A549 (cell line): ENCODE data around the gene HAUS8. TPM values are rescaled to one million over a fixed set of nuclear protein-coding genes. Genes with fewer than 3 reads are reported as not detected.

Experiments
- ATAC-seq, 2 experiments: fragments of 200-7000 bp in 1 of 2; fragments of >200 bp in 1 of 2; cut with Nextera tagmentation in 1 of 2; cut with Tn5 transposase in 1 of 2; 3 replicates each; pipeline versions ENCODE4 v1.8.0 to v1.9.1; 2018 to 2020; ENCODE audit warnings: mild to moderate bottlenecking in 1 of 2, moderate library complexity in 1 of 2
- CTCF ChIA-PET: fragments of 300-600 bp; sonication (Branson Sonifier 250); formaldehyde crosslinking; extraction: SDS; loops from one replicate; lab custom pipeline; 2021; ENCODE audit warnings: antibody characterized with exemption, inconsistent platforms; lab: Yijun Ruan, JAX
- POLR2A ChIA-PET: fragments of 350-600 bp; formaldehyde crosslinking; extraction: SDS; loops from one replicate; lab custom pipeline; 2021; ENCODE audit warnings: antibody characterized with exemption, inconsistent platforms; lab: Yijun Ruan, JAX
- DNase-seq, 2 experiments: peaks; one replicate each; pipeline versions ENCODE4 v3.0.0 to v3.0.0-alpha.2; 2011 to 2016; ENCODE audit warnings: low read depth in 1 of 2, low spot score in 1 of 2
- FAIRE-seq: peaks from 2 replicates; lab custom pipeline; 2011; peaks lifted over from hg19 to GRCh38; lab: Jason Lieb, UNC
- H3K27ac ChIP-seq, 2 experiments: fragments of >200 bp; sonication (Bioruptor Twin); formaldehyde crosslinking; 3 replicates each; pipeline ENCODE4 v1.5.1; 2016 to 2017
- H3K4me1 ChIP-seq: fragments of >200 bp; sonication (Bioruptor Twin); formaldehyde crosslinking; 3 replicates; pipeline ENCODE4 v1.6.1; 2016
- H3K4me2 ChIP-seq: fragments of >200 bp; sonication (Bioruptor Twin); formaldehyde crosslinking; 3 replicates; pipeline ENCODE4 v1.6.1; 2016
- H3K4me3 ChIP-seq: fragments of >200 bp; sonication (Bioruptor Twin); formaldehyde crosslinking; 3 replicates; pipeline ENCODE4 v1.5.1; 2016
- H3K9me3 ChIP-seq: fragments of >200 bp; sonication (Bioruptor Twin); formaldehyde crosslinking; 3 replicates; pipeline ENCODE4 v1.6.1; 2016
- CHD2 ChIP-seq: fragments of 150-350 bp; IDR thresholded peaks from 2 replicates; pipeline ENCODE4 v1.6.1; 2014; ENCODE audit warnings: low read length; ENCODE audit not compliant: partially characterized antibody
- CHD4 ChIP-seq: fragments of 200-600 bp; sonication (generic); IDR thresholded peaks from 2 replicates; pipeline ENCODE4 v1.6.1; 2016; ENCODE audit warnings: antibody characterized with exemption, mild to moderate bottlenecking, borderline replicate concordance
- ESRRA ChIP-seq: fragments of 150-350 bp; IDR thresholded peaks from 2 replicates; pipeline ENCODE4 v1.6.1; 2014; ENCODE audit warnings: mild to moderate bottlenecking, low read length, borderline replicate concordance
- FOSL2 ChIP-seq, 2 experiments: fragments of 450-650 bp in 1 of 2; fragments of >200 bp in 1 of 2; sonication (Bioruptor Twin) in 1 of 2; formaldehyde crosslinking; IDR thresholded peaks; 2 replicates each; pipeline versions ENCODE4 v1.5.0 to v1.6.1; 2016 to 2020; ENCODE audit warnings: mild to moderate bottlenecking in 1 of 2, moderate library complexity in 1 of 2
- HEYL ChIP-seq: fragments of 250-450 bp; sonication (Bioruptor Pico); IDR thresholded peaks from 2 replicates; pipeline ENCODE4 v1.8.0; 2021; ENCODE audit warnings: mild to moderate bottlenecking, moderate library complexity
- HOXB13 ChIP-seq: fragments of 250-450 bp; sonication (Bioruptor Pico); IDR thresholded peaks from 2 replicates; pipeline ENCODE4 v1.5.0; 2020; ENCODE audit warnings: low read depth, mild to moderate bottlenecking, moderate library complexity
- JUNB ChIP-seq: fragments of >200 bp; sonication (Bioruptor Twin); formaldehyde crosslinking; IDR thresholded peaks from 2 replicates; pipeline ENCODE4 v1.6.1; 2016
- KDM1A ChIP-seq: fragments of 200-600 bp; sonication (generic); IDR thresholded peaks from 2 replicates; pipeline ENCODE4 v1.6.1; 2016; ENCODE audit warnings: low read depth, mild to moderate bottlenecking
- MAFK ChIP-seq: fragments of 450-650 bp; IDR thresholded peaks from 2 replicates; pipeline ENCODE4 v1.6.1; 2014; ENCODE audit not compliant: partially characterized antibody
- MYC ChIP-seq: IDR thresholded peaks from 2 replicates; pipeline ENCODE4 v1.6.1; 2012; ENCODE audit warnings: mild to moderate bottlenecking, inconsistent platforms, low read length, improper control_type of control experiment, borderline replicate concordance
- PHF8 ChIP-seq: fragments of 200-600 bp; sonication (generic); IDR thresholded peaks from 2 replicates; pipeline ENCODE4 v1.6.1; 2016; ENCODE audit warnings: low read depth, mild to moderate bottlenecking, antibody characterized with exemption, moderate library complexity, borderline replicate concordance
- POLR2A ChIP-seq: IDR thresholded peaks from 2 replicates; pipeline ENCODE4 v1.6.1; 2012; ENCODE audit warnings: mild to moderate bottlenecking, low read length
- RAD21 ChIP-seq, 2 experiments: fragments of >200 bp in 1 of 2; sonication (Bioruptor Twin) in 1 of 2; formaldehyde crosslinking in 1 of 2; IDR thresholded peaks in 1 of 2; conservative IDR thresholded peaks in 1 of 2; 2 replicates in 1 of 2; 3 replicates in 1 of 2; pipeline ENCODE4 v1.6.1; 2012 to 2018; ENCODE audit warnings: inconsistent platforms in 1 of 2
- RFX5 ChIP-seq: fragments of 450-650 bp; IDR thresholded peaks from 2 replicates; pipeline ENCODE4 v1.7.1; 2014; ENCODE audit warnings: antibody characterized with exemption, mild to moderate bottlenecking, moderate library complexity
- SMC3 ChIP-seq: fragments of >200 bp; sonication (Bioruptor Twin); formaldehyde crosslinking; IDR thresholded peaks from 3 replicates; pipeline ENCODE4 v1.6.1; 2018; ENCODE audit warnings: inconsistent platforms
- TFCP2L1 ChIP-seq: fragments of 250-450 bp; sonication (Bioruptor Pico); IDR thresholded peaks from 2 replicates; pipeline ENCODE4 v1.5.0; 2021; ENCODE audit warnings: mild to moderate bottlenecking
- TP53 ChIP-seq: fragments of 250-450 bp; sonication (Bioruptor Pico); IDR thresholded peaks from 2 replicates; pipeline ENCODE4 v1.5.0; 2021; ENCODE audit warnings: mild to moderate bottlenecking, moderate library complexity
- WGBS: methylation state at CpG from one replicate; pipeline ENCODE4 v1.1.6; 2017; ENCODE audit errors: missing lambda C conversion rate; 5-methylcytosine and 5-hydroxymethylcytosine counted together
- polyA plus RNA-seq, 4 experiments: library from polyadenylated mRNA; depleted of rRNA in 3 of 4; stranded (reverse); fragments of >200 nt; fragmentation: RNase III in 1 of 4; extraction: RNeasy Plus Mini Kit Qiagen cat#74134 plus additional on column Dnase treatment in 1 of 4; gene quantifications; 2 replicates in 3 of 4; 3 replicates in 1 of 4; pipeline ENCODE4 v1.2.3, GENCODE V29; 2011 to 2017
- TF ChIP-seq, protein P1 (sequence below): IDR thresholded peaks from 2 replicates; pipeline ENCODE4 v1.6.1; 2012
- TF ChIP-seq, protein P2 (sequence below): fragments of 250-450 bp; sonication (Bioruptor Pico); IDR thresholded peaks from 2 replicates; pipeline ENCODE4 v1.5.0; 2021; ENCODE audit warnings: mild to moderate bottlenecking, moderate library complexity, borderline replicate concordance
- TF ChIP-seq, protein P3 (sequence below): fragments of 150-350 bp; IDR thresholded peaks from 2 replicates; pipeline ENCODE4 v1.6.1; 2014; ENCODE audit warnings: low read depth, mild to moderate bottlenecking, low read length
- TF ChIP-seq, protein P4 (sequence below): fragments of >200 bp; sonication (Bioruptor Twin); formaldehyde crosslinking; IDR thresholded peaks from 3 replicates; pipeline ENCODE4 v1.6.1; 2016
- TF ChIP-seq, protein P5 (sequence below): IDR thresholded peaks from 2 replicates; pipeline ENCODE4 v1.6.1; 2012

HAUS8 gene
- polyA plus RNA-seq, 2 of the 4 experiments (the other 2 are of a cell fraction) = 15.1 to 16.2 TPM

DNA sequence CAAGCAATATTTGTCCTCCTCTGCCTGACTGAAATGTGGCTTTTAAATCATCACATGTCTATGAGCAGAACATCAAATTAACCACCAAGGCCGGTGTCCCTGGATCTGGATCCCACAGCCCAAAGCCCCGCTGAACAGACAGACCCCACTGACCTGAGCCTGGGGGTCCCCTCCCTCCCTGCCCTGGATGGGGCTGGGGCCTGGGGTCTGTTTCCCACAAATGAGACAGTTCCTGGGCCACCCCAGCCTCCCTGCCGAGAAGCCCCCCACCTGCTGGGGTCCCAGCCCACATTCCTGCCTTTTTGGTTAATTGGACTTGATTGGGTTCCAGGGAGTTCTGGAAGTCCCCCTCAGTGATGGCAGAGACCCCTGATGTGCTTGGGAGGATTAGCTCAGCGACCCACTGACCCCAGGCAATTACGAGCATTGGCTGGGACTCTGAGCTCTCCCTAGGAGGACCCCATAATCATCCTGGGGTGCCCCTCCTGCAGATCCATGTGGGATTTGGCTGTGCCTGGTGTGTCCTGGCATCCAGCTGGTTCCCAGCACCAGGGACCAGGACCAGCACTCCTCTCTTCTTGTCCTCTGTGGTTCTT lies 29.2 kb downstream of the HAUS8 start:
- CTCF ChIA-PET = interaction anchor here (0.6 to 1.0 kb wide), 2 partner anchors 52 to 55 kb away, joined by 3 read pairs; no protein-coding TSS in a partner anchor
- no peak overlapping the region for H3K4me3 ChIP-seq
- ATAC-seq (no peak), FAIRE-seq (no peak), DNase-seq (no peak)
- 93% methylated on average over 3 of the region's 5 CpGs for WGBS
- no peaks in the 10 kb centered on the region for H3K9me3 ChIP-seq
- no peak overlapping the region for H3K27ac ChIP-seq
- no peaks in the 10 kb centered on the region for H3K4me1 ChIP-seq
- H3K4me2 ChIP-seq = no peak overlapping the region
- TF ChIP-seq ESRRA = no peak
- no peak for TF ChIP-seq KDM1A
- no peak for TF ChIP-seq CHD4
- TF ChIP-seq POLR2A = no peak
- no peak for TF ChIP-seq TFCP2L1 (CRISPR knock-in tag)
- TF ChIP-seq, protein P1, sequence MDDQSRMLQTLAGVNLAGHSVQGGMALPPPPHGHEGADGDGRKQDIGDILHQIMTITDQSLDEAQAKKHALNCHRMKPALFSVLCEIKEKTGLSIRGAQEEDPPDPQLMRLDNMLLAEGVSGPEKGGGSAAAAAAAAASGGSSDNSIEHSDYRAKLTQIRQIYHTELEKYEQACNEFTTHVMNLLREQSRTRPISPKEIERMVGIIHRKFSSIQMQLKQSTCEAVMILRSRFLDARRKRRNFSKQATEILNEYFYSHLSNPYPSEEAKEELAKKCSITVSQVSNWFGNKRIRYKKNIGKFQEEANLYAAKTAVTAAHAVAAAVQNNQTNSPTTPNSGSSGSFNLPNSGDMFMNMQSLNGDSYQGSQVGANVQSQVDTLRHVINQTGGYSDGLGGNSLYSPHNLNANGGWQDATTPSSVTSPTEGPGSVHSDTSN = no peak
- TF ChIP-seq CHD2 = no peak
- no peak for TF ChIP-seq HOXB13 (CRISPR knock-in tag)
- TF ChIP-seq FOSL2 (IDR thresholded peaks at IDR 0.05) = no peak
- TF ChIP-seq FOSL2 (CRISPR knock-in tag; IDR thresholded peaks at IDR 0.05) = no peak
- TF ChIP-seq, protein P2, sequence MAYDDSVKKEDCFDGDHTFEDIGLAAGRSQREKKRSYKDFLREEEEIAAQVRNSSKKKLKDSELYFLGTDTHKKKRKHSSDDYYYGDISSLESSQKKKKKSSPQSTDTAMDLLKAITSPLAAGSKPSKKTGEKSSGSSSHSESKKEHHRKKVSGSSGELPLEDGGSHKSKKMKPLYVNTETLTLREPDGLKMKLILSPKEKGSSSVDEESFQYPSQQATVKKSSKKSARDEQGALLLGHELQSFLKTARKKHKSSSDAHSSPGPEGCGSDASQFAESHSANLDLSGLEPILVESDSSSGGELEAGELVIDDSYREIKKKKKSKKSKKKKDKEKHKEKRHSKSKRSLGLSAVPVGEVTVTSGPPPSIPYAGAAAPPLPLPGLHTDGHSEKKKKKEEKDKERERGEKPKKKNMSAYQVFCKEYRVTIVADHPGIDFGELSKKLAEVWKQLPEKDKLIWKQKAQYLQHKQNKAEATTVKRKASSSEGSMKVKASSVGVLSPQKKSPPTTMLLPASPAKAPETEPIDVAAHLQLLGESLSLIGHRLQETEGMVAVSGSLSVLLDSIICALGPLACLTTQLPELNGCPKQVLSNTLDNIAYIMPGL (CRISPR knock-in tag) = no peak
- TF ChIP-seq JUNB = no peak
- POLR2A ChIA-PET = no interaction called here

DNA sequence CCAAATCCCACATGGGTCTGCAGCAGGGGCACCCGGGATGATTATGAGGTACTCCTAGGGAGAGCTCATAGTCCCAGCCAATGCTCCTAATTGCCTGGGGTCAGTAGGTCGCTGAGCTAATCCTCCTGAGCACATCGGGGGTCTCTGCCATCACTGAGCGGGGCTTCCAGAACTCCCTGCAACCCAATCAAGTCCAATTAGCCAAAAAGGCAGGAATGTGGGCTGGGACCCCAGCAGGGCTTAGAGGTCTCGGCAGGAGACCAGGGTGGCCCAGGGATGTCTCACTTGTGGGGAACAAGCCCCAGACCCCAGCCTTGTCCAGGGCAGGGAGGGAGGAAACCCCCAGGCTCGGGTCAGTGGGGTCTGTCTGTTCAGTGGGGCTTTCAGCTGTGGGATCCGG lies 31.5 kb downstream of the HAUS8 start:
- POLR2A ChIA-PET = no interaction called here
- TF ChIP-seq PHF8 = no peak
- TF ChIP-seq, protein P3, sequence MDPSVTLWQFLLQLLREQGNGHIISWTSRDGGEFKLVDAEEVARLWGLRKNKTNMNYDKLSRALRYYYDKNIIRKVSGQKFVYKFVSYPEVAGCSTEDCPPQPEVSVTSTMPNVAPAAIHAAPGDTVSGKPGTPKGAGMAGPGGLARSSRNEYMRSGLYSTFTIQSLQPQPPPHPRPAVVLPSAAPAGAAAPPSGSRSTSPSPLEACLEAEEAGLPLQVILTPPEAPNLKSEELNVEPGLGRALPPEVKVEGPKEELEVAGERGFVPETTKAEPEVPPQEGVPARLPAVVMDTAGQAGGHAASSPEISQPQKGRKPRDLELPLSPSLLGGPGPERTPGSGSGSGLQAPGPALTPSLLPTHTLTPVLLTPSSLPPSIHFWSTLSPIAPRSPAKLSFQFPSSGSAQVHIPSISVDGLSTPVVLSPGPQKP = no peak
- TF ChIP-seq RFX5 = no peak
- no peak for TF ChIP-seq TFCP2L1 (CRISPR knock-in tag)
- no peak for TF ChIP-seq HEYL
- TF ChIP-seq SMC3 = no peak
- DNase-seq (no peak), FAIRE-seq (no peak), ATAC-seq (no peak)
- H3K4me1 ChIP-seq = no peaks in the 10 kb centered on the region
- CTCF ChIA-PET = interaction anchor here (0.6 to 1.3 kb wide), 4 partner anchors 9 to 329 kb away, joined by 3 read pairs; no protein-coding TSS in a partner anchor
- no peak overlapping the region for H3K4me2 ChIP-seq
- WGBS = 37% methylated on average over 3 of the region's 7 CpGs
- no peak overlapping the region for H3K4me3 ChIP-seq
- no peak overlapping the region for H3K27ac ChIP-seq
- H3K9me3 ChIP-seq = no peaks in the 10 kb centered on the region

DNA sequence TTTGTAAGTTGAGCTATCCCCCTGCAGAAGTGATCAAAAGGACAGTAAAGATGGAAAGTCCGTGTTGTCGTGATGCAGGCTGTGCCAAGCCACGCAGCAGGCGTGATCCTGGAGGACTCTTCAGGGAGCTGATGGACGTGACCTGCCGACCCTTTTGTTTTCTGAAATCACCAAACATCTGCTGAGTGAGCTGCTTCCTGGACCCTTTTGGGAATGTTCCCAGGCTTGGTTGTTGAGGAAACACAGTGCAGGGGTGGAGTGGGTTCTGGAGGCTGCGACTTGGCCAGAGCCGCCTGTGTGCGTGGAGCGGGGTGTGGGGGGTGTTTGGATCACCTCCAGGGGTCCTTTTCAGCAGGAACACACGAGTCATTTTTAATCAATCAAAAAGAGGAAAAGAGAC lies 33.3 kb downstream of the HAUS8 start:
- Histone ChIP-seq H3K9me3 (no peaks in the 10 kb centered on the region), H3K4me3 (no peak overlapping the region), H3K4me1 (no peaks in the 10 kb centered on the region), H3K4me2 (no peak overlapping the region), H3K27ac (no peak overlapping the region)
- CTCF ChIA-PET = interaction anchor here (1.5 kb wide), 1 partner anchor 10 kb away, joined by 8 read pairs; no protein-coding TSS in a partner anchor
- no peak for DNase-seq
- no peak for FAIRE-seq
- POLR2A ChIA-PET = no interaction called here
- TF ChIP-seq PHF8 = no peak
- TF ChIP-seq MYC = no peak
- TF ChIP-seq, protein P4, sequence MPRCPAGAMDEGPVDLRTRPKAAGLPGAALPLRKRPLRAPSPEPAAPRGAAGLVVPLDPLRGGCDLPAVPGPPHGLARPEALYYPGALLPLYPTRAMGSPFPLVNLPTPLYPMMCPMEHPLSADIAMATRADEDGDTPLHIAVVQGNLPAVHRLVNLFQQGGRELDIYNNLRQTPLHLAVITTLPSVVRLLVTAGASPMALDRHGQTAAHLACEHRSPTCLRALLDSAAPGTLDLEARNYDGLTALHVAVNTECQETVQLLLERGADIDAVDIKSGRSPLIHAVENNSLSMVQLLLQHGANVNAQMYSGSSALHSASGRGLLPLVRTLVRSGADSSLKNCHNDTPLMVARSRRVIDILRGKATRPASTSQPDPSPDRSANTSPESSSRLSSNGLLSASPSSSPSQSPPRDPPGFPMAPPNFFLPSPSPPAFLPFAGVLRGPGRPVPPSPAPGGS = no peak
- TF ChIP-seq CHD4 = no peak
- TF ChIP-seq MAFK = no peak
- TF ChIP-seq, protein P1 = no peak
- TF ChIP-seq RAD21 (conservative IDR thresholded peaks at IDR 0.05 in 1 of 2, IDR thresholded peaks at IDR 0.05 in 1 of 2) = no peak
- TF ChIP-seq TP53 = no peak
- no peak for TF ChIP-seq KDM1A
- no peak for TF ChIP-seq TFCP2L1 (CRISPR knock-in tag)
- TF ChIP-seq, protein P5, sequence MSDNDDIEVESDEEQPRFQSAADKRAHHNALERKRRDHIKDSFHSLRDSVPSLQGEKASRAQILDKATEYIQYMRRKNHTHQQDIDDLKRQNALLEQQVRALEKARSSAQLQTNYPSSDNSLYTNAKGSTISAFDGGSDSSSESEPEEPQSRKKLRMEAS = no peak
- no peak for ATAC-seq
- 44% methylated on average over 9 of the region's 11 CpGs for WGBS
